ENCODE results near the gene IRF6.

- TF ChIP-seq, protein P1, sequence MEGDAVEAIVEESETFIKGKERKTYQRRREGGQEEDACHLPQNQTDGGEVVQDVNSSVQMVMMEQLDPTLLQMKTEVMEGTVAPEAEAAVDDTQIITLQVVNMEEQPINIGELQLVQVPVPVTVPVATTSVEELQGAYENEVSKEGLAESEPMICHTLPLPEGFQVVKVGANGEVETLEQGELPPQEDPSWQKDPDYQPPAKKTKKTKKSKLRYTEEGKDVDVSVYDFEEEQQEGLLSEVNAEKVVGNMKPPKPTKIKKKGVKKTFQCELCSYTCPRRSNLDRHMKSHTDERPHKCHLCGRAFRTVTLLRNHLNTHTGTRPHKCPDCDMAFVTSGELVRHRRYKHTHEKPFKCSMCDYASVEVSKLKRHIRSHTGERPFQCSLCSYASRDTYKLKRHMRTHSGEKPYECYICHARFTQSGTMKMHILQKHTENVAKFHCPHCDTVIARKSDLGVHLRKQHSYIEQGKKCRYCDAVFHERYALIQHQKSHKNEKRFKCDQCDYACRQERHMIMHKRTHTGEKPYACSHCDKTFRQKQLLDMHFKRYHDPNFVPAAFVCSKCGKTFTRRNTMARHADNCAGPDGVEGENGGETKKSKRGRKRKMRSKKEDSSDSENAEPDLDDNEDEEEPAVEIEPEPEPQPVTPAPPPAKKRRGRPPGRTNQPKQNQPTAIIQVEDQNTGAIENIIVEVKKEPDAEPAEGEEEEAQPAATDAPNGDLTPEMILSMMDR (IDR thresholded peaks at IDR 0.05; ENCODE audit: insufficient read depth, low read depth, low read length), result no peak
- no peak for TF ChIP-seq EZH2 (IDR thresholded peaks at IDR 0.05; ENCODE audit: insufficient read depth, low read length)
These were observed 49.9 kb downstream of the IRF6 start, which contains the start of gene TRAF3IP3 for GRCh38 chr1:209755926-209756614.
